Retina (tissue), 1 donor: ENCODE results near the gene ZFP36L2.
A peak's percentile ranks its signal among the peaks of the same experiment; 100 is the strongest.

ENCODE experiments used
- DNase-seq: peaks from one replicate; pipeline ENCODE4 v3.0.0-alpha.2; 2016

The ZFP36L2 gene

DNA sequence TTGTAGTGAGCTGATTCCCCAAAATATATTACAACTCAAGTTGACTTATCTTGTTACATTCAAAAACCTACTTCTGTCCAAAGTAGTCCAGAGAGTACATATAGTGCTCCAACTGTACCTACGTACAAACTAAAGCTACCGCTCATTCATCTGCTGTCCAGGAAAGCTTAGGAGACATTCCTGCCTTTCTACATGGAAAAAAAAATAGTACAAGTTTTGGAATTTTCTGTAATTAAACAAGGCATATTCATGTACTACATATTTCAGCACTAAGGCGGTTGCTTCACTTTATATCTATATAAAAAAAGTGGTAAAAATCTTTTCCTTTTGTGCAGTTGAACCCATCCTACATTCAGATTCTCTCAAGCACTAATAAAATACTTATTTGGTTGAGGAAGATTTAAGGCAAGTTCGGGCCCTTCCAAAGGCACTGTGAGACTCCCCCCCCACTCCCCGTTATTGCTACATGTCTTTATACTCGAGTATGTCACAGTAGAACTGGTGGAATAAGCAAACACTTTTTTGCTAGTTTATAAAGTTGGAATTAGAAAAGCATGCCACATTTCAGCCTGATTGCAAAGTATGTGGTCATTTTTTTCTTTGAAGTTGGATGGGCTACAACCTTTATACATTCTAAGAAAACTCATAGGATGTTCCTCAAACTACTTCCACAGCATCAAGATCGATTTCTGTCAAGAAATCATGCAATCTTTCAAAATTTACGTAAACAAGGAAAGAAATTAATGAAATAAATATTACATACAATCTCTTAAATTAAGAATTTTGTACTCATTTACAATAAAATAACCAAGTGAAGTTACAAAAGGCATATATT lies 3.7 kb downstream of the ZFP36L2 start:
- no peak for DNase-seq

GRCh38 chr2:43221763-43222474 lies 4.5 kb downstream of the ZFP36L2 start:
- peak; percentile 89 for DNase-seq

GRCh38 chr2:43221124-43221762 lies 5.2 kb downstream of the ZFP36L2 start:
- peak; percentile 91 for DNase-seq

GRCh38 chr2:43220760-43221123 lies 5.7 kb downstream of the ZFP36L2 start:
- no peak for DNase-seq

- DNase-seq: no peak
Observed at GRCh38 chr2:43220229-43220751, 6.1 kb downstream of the ZFP36L2 start.

GRCh38 chr2:43219383-43220228 lies 6.8 kb downstream of the ZFP36L2 start:
- DNase-seq: peak; percentile 85

- no peak for DNase-seq
Observed at GRCh38 chr2:43218702-43219382, 7.6 kb downstream of the ZFP36L2 start.

DNA sequence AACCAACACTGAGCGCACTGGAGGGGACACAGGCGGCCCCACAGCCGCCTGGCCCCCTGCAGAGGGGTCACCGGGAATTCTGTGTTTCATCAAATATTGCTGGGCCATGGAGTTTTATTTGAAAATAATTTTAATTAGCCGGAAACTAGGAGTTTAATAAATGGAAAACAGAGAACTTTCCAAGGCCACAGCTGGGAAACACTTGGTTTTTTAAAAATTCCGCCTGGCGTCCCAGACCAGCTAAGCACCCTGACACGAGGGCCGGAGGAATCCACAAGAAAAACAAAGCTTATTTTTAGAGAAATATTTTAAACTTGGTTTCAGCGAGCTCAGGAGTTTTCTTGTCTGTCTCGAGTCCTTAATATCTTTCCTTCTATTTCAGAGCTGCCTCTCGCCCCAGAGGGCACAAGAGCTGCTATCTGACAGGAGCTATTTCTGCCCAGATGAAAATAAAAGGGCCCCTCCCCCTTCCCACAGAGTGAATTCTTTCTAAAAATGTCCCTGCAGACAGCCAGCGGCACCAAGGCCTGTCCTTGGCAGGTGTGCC lies 8.2 kb downstream of the ZFP36L2 start:
- peak; percentile 47 for DNase-seq

GRCh38 chr2:43217228-43218154 lies 8.9 kb downstream of the ZFP36L2 start:
- peak; percentile 57 for DNase-seq

DNA sequence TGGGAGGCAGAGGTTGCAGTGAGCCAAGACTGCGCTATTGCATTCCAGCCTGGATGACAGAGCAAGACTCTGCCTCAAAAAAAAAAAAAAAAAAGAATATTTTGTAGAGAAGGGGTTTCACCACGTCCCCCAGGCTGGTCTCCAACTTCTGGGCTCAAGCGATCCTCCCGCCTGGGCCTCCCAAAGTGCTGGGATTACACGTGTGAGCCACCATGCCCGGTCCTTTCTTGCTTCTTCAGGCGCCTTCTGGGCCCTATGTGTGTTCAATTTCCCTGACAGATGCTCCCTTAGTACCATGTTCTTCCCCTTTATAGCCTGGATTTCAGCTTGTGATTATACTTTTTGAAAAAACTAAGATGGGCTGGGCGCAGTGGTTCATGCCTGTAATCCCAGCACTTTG lies 9.8 kb downstream of the ZFP36L2 start:
- DNase-seq: no peak

DNA sequence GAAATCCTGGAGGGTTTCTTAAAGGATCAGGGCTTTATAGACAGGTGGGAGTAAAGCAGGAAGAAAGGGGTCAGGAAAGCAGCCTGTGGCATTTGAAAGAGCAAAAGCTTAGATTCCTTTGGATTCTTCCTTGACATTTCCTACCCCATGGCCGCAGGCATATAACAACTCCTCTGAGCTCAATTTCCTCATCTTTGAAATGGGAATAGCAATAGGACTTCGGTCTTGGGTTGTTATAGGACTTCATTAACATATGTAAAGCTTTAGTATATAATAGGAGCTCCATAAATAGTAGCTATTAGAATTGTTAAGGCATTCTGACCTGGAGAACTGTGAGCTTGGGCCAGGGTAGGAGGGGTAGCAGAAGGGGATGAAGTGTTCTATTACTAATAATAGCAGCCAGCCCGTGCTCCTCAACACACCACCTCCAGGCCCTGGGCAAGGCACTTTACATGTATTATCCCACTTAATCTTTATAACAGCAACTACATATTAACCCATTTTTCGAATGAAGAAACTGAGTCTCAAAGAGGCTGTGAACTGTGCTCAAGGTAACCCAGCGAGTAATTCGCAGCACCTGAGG lies 10.6 kb downstream of the ZFP36L2 start:
- DNase-seq: no peak

- no peak for DNase-seq
Observed at GRCh38 chr2:43214253-43214652, 12.2 kb downstream of the ZFP36L2 start.

- DNase-seq: no peak
Observed at GRCh38 chr2:43212931-43213330, 13.5 kb downstream of the ZFP36L2 start.

DNA sequence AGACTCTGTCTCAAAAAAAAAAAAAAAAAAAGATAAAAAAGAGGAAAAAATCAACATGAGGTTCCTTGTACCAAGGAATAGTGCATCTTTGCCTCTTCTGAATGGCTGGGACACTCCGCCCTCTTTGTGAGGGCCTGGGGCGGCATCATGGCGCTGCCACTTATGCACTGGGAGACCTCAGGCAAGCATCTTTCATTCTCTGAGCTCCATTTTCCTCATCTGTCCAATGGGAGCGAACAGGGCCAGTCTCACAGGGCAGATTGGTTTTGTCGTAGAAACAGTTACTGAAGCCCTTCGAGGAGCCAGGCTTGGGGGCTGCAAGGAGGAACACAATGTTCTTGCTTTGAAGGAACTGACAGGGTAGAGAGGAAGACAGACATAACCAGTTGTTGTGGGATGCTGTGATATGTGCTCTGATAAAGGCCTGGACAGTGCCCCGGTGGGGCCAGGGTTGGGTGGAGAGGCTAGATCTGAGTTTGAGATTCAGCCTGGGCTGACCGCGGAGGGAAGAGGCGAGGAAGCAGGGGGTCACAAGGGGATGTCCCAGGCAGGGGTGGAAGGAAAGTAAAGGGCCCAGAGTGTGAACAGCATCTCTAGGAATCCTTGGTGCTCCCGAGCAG lies 14.1 kb downstream of the ZFP36L2 start:
- no peak for DNase-seq

DNA sequence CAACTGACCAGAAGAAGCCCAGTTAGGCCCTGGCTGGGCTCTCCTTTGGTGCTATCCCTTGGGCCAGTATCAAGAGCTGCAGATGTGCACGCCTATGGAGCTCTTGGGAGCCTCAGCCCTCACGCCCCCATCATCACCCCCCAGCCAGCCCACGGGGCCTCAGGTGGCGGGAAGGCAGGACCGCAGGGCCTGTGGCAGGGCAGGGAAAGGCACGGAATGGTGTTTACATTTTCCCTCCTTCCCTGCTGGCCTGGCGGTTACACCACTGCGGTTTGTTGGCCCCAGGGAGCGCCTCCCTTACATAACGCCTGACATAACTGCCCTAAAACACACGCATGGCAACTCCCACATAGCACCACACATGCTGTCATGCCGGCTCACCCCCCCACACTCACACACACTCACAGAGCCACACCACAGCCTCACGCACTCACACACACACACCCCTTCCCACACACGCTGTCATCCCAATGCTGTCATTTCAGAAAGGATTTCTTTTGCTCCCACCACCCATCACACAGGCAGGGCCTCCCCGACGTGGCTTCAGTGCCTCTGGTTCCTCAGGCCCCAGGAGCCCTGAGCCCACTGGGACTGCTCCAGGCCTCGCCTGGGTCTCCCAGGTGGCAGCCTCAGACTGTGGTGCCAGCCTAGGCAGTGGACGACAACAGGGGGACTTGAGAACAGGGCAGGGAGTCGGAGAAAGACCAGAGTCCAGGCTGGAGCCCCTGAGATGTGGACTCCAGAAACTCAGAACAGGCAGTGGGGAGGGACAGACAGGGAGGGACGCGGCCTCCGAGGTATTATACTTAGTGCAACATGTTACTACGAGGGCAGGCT lies 15.7 kb downstream of the ZFP36L2 start:
- DNase-seq: peak; percentile 76

GRCh38 chr2:43210125-43210466 lies 16.3 kb downstream of the ZFP36L2 start:
- no peak for DNase-seq

DNA sequence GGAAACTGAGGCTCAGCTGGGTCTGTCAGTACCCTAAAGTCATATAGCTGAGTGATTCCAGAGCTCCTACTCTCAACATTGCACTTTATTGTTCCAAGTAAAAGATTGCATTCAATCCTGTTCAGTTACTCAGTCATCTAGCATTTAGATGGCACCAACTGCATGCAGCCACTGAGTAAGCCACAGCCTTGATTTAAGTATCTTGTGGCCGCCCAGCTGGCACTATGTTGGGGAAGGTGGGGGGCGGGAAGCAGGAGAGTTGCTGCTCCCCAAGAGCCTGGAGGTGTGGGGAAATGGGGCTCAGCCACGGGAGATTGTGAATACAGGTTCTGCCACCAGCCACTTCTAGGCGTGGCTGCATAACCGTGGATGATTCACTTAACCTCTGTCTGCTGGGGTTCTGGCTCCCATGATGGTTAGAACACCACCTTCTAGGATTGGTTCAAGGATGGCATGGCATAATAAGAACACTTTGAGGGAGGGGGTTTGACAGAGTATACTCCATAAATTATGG lies 17.1 kb downstream of the ZFP36L2 start:
- DNase-seq: no peak

GRCh38 chr2:43207553-43208300 lies 18.7 kb downstream of the ZFP36L2 start:
- DNase-seq: no peak
